ENCODE measurements around the gene SESN1. TPM values are rescaled to one million over a fixed set of nuclear protein-coding genes. Genes with fewer than 3 reads are reported as not detected.

Gene SESN1
- total RNA-seq, 1 donor from 2014 or later = 27.3 TPM

DNA sequence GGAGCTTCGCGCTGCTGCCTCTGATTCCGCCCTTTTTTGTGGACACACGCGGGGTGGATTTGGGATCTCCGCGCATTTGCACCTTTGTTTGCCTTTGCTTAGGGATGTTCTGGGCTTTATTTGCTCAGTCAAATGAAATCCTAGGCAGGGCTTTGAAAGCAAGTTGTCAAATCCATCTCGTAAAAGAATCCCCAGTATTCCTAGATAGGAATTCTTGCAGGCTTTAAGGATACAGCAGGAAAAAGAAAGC, 1.1 kb upstream of the SESN1 start:
- no peak for FAIRE-seq
- H3K4me1 Mint-ChIP-seq (ENCODE audit: low read depth, unreplicated experiment) = peaks cover 10% of the 10 kb centered on the region

GRCh38 chr6:109095036-109095834, 589 bp upstream of the SESN1 start, which contains the start of gene CEP57L1:
Gene CEP57L1, plus strand, starts transcription at chr6:109095507. Its CDS starts 49,715 bp downstream, at chr6:109145222.
- no peaks in the 10 kb centered on the region for H3K9me3 Mint-ChIP-seq (ENCODE audit: unreplicated experiment)
- Histone ChIP-seq H3K36me3 (ENCODE audit: insufficient read depth, low read length) (no peaks in the 10 kb centered on the region), H3K4me2 (ENCODE audit: low read length) (peak within 1 kb of the TSS; percentile 83), H3K4me3 (ENCODE audit: insufficient read depth, low read depth, low read length) (peak within 1 kb of the TSS; percentile 84), H3K9me3 (ENCODE audit: insufficient read depth, low read depth, low read length) (no peaks in the 10 kb centered on the region), H2AFZ (ENCODE audit: low read depth, low read length) (peak within 1 kb of the TSS; percentile 82), H3K27ac (ENCODE audit: low read depth, low read length) (peak within 1 kb of the TSS; percentile 96), H3K9ac (ENCODE audit: low read length) (peak within 1 kb of the TSS; percentile 94), H4K20me1 (ENCODE audit: insufficient read depth, low read length) (peaks cover 20% of the 10 kb centered on the region), H3K4me1 (ENCODE audit: insufficient read depth, low read length) (peaks cover 2% of the 10 kb centered on the region), H3K27me3 (ENCODE audit: insufficient read depth, low read length) (no peaks in the 10 kb centered on the region), H3K79me2 (ENCODE audit: insufficient read depth, low read length) (peaks cover 56% of the 10 kb centered on the region)
- DNase-seq (ENCODE audit: low read depth) = peak; percentile 92
- H3K27me3 Mint-ChIP-seq (ENCODE audit: low read depth, unreplicated experiment) = no peaks in the 10 kb centered on the region
- no peak for TF ChIP-seq EZH2 (IDR thresholded peaks at IDR 0.05; ENCODE audit: insufficient read depth, low read length)
- TF ChIP-seq CTCF (IDR thresholded peaks at IDR 0.05; ENCODE audit: insufficient read depth, low read depth, low read length) = no peak
- peaks cover 10% of the 10 kb centered on the region for H3K4me1 Mint-ChIP-seq (ENCODE audit: low read depth, unreplicated experiment)
- FAIRE-seq = no peak
- peaks cover 5% of the 10 kb centered on the region for H3K36me3 Mint-ChIP-seq (ENCODE audit: low read depth, unreplicated experiment)
- peak within 1 kb of the TSS; percentile 90 for H3K27ac Mint-ChIP-seq (ENCODE audit: unreplicated experiment)
- peak within 1 kb of the TSS; percentile 96 for H3K4me3 Mint-ChIP-seq (ENCODE audit: unreplicated experiment)

More for the DNA sequence above, 1.1 kb upstream of the SESN1 start:
- Histone ChIP-seq H2AFZ (ENCODE audit: low read depth, low read length) (peak overlapping the region; percentile 82), H3K9me3 (ENCODE audit: insufficient read depth, low read depth, low read length) (no peaks in the 10 kb centered on the region), H3K4me3 (ENCODE audit: insufficient read depth, low read depth, low read length) (peak overlapping the region; percentile 84), H4K20me1 (ENCODE audit: insufficient read depth, low read length) (peaks cover 20% of the 10 kb centered on the region), H3K4me1 (ENCODE audit: insufficient read depth, low read length) (peaks cover 2% of the 10 kb centered on the region), H3K36me3 (ENCODE audit: insufficient read depth, low read length) (no peaks in the 10 kb centered on the region), H3K27ac (ENCODE audit: low read depth, low read length) (peak overlapping the region; percentile 96), H3K4me2 (ENCODE audit: low read length) (peak overlapping the region; percentile 83), H3K27me3 (ENCODE audit: insufficient read depth, low read length) (no peaks in the 10 kb centered on the region), H3K9ac (ENCODE audit: low read length) (peak overlapping the region; percentile 94), H3K79me2 (ENCODE audit: insufficient read depth, low read length) (peaks cover 54% of the 10 kb centered on the region)
- TF ChIP-seq EZH2 (IDR thresholded peaks at IDR 0.05; ENCODE audit: insufficient read depth, low read length) (no peak), CTCF (IDR thresholded peaks at IDR 0.05; ENCODE audit: insufficient read depth, low read depth, low read length) (no peak)
- Mint-ChIP-seq H3K9me3 (ENCODE audit: unreplicated experiment) (no peaks in the 10 kb centered on the region), H3K27me3 (ENCODE audit: low read depth, unreplicated experiment) (no peaks in the 10 kb centered on the region), H3K36me3 (ENCODE audit: low read depth, unreplicated experiment) (peaks cover 4% of the 10 kb centered on the region), H3K4me3 (ENCODE audit: unreplicated experiment) (peak overlapping the region; percentile 96), H3K27ac (ENCODE audit: unreplicated experiment) (peak overlapping the region; percentile 90)
- DNase-seq (ENCODE audit: low read depth) = no peak

All from astrocyte (in vitro differentiated cells and primary cell).